NCI-H345 (cell line): ENCODE results near the gene PCDHB8.
A peak's percentile ranks its signal among the peaks of the same experiment; 100 is the strongest.
"Not testable (repeated sequence)": the region's sequence is repeated elsewhere in the genome, so short reads cannot be mapped to it uniquely, and the experiment has no call there.

Experiments
- DNase-seq: peaks from one replicate; lab custom pipeline; 2025; lab: John Stamatoyannopoulos, UW

Gene PCDHB8

GRCh38 chr5:141184117-141184855, 6.7 kb downstream of the PCDHB8 start:
- not testable (repeated sequence) for DNase-seq

GRCh38 chr5:141186897-141187512, 9.4 kb downstream of the PCDHB8 start, which contains the start of gene PCDHB9:
Gene PCDHB9, plus strand, starts transcription at chr5:141187161. Its CDS starts 158 bp downstream, at chr5:141187319.
- DNase-seq, result peak; percentile 71

GRCh38 chr5:141188682-141189081, 11.1 kb downstream of the PCDHB8 start:
- not testable (repeated sequence) for DNase-seq

GRCh38 chr5:141189131-141189530, 11.5 kb downstream of the PCDHB8 start:
- not testable (repeated sequence) for DNase-seq

- DNase-seq, result no peak
Measured at GRCh38 chr5:141192110-141192725, 14.6 kb downstream of the PCDHB8 start, which contains the start of gene PCDHB10. Gene PCDHB10, plus strand, starts transcription at chr5:141192353. Its CDS starts 200 bp downstream, at chr5:141192553.

GRCh38 chr5:141194332-141194731, 16.7 kb downstream of the PCDHB8 start:
- DNase-seq, result not testable (repeated sequence)

GRCh38 chr5:141196363-141196762, 18.8 kb downstream of the PCDHB8 start:
- no peak for DNase-seq

- no peak for DNase-seq
Measured at GRCh38 chr5:141199359-141200235, 22.0 kb downstream of the PCDHB8 start, which contains the start of gene PCDHB11. Gene PCDHB11, plus strand, starts transcription at chr5:141199627. Its CDS starts 148 bp downstream, at chr5:141199775.

- DNase-seq, result not testable (repeated sequence)
Measured at GRCh38 chr5:141201126-141201525, 23.5 kb downstream of the PCDHB8 start.

- DNase-seq, result not testable (repeated sequence)
Measured at GRCh38 chr5:141201646-141202045, 24.1 kb downstream of the PCDHB8 start.

GRCh38 chr5:141208478-141208877, 30.9 kb downstream of the PCDHB8 start, which contains the start of gene PCDHB12:
Gene PCDHB12, plus strand, starts transcription at chr5:141208719. Its CDS starts 189 bp downstream, at chr5:141208908.
- DNase-seq, result no peak

GRCh38 chr5:141210281-141210680, 32.7 kb downstream of the PCDHB8 start:
- not testable (repeated sequence) for DNase-seq

GRCh38 chr5:141210849-141211248, 33.3 kb downstream of the PCDHB8 start:
- not testable (repeated sequence) for DNase-seq

- peak; percentile 12 for DNase-seq
Measured at GRCh38 chr5:141213656-141214339, 36.2 kb downstream of the PCDHB8 start, which contains the start of gene PCDHB13. Gene PCDHB13, plus strand, starts transcription at chr5:141213919. Its CDS starts 205 bp downstream, at chr5:141214124.

- DNase-seq, result not testable (repeated sequence)
Measured at GRCh38 chr5:141214583-141214982, 37.0 kb downstream of the PCDHB8 start.

GRCh38 chr5:141215504-141215903, 37.9 kb downstream of the PCDHB8 start:
- DNase-seq, result not testable (repeated sequence)

GRCh38 chr5:141216035-141216434, 38.4 kb downstream of the PCDHB8 start:
- not testable (repeated sequence) for DNase-seq

- peak; percentile 27 for DNase-seq
Measured at GRCh38 chr5:141223112-141223783, 45.7 kb downstream of the PCDHB8 start, which contains the start of gene PCDHB14. Gene PCDHB14, plus strand, starts transcription at chr5:141223343. Its CDS starts 163 bp downstream, at chr5:141223506.

GRCh38 chr5:141224844-141225243, 47.3 kb downstream of the PCDHB8 start:
- DNase-seq, result not testable (repeated sequence)

GRCh38 chr5:141225421-141225820, 47.8 kb downstream of the PCDHB8 start:
- DNase-seq, result not testable (repeated sequence)
